Thoracic aorta (tissue), 2 donors: ENCODE data around the gene CYP19A1. TPM values are rescaled to one million over a fixed set of nuclear protein-coding genes. Genes with fewer than 3 reads are reported as not detected.

Experiments used
- ATAC-seq: fragments of 150-250 bp; one replicate; pipeline ENCODE4 v1.8.0; 2017; ENCODE audit warnings: low read depth; ENCODE audit not compliant: insufficient number of reproducible peaks, low FRiP score
- DNase-seq: peaks from one replicate; pipeline ENCODE4 v3.0.0-alpha.2; 2020; ENCODE audit warnings: low spot score
- H3K27ac ChIP-seq, 2 donors: fragments of 200-600 bp; sonication (generic); 1 replicate in 1 of 2; 2 replicates in 1 of 2; pipeline ENCODE4 v1.5.1; 2016; ENCODE audit warnings: mild to moderate bottlenecking in 2 of 2, moderate library complexity in 2 of 2
- H3K27me3 ChIP-seq: fragments of 200-600 bp; sonication (generic); replicated peaks from 2 replicates; pipeline ENCODE4 v1.6.0; 2016; ENCODE audit warnings: mild to moderate bottlenecking; ENCODE audit not compliant: insufficient read depth
- H3K36me3 ChIP-seq: fragments of 200-600 bp; sonication (generic); one replicate; pipeline ENCODE4 v1.5.1; 2016
- H3K4me1 ChIP-seq, 2 donors: fragments of 200-600 bp; sonication (generic); 1 replicate in 1 of 2; 2 replicates in 1 of 2; pipeline versions ENCODE4 v1.5.1 to v1.6.0; 2016; ENCODE audit warnings: low read depth in 2 of 2, mild to moderate bottlenecking in 1 of 2; ENCODE audit not compliant: control insufficient read depth in 1 of 2
- H3K4me3 ChIP-seq: fragments of 200-600 bp; sonication (generic); 2 replicates; pipeline ENCODE4 v1.5.1; 2016; ENCODE audit warnings: mild to moderate bottlenecking
- H3K9me3 ChIP-seq: fragments of 200-600 bp; sonication (generic); 2 replicates; pipeline ENCODE4 v1.5.1; 2016
- total RNA-seq, 2 donors: library from RNA; depleted of rRNA; stranded (reverse); fragments of >200 nt; gene quantifications; one replicate each; pipeline versions ENCODE4 v1.1.0 to v1.2.3, GENCODE V29; 2016
- TF ChIP-seq, protein P1 (sequence below): fragments of 200-600 bp; sonication (generic); IDR thresholded peaks from one replicate; pipeline ENCODE4 v1.5.1; 2019; ENCODE audit warnings: antibody characterized with exemption

CYP19A1 gene
- total RNA-seq, 2 donors from 2014 or later = 0.54 to 3.1 TPM

DNA sequence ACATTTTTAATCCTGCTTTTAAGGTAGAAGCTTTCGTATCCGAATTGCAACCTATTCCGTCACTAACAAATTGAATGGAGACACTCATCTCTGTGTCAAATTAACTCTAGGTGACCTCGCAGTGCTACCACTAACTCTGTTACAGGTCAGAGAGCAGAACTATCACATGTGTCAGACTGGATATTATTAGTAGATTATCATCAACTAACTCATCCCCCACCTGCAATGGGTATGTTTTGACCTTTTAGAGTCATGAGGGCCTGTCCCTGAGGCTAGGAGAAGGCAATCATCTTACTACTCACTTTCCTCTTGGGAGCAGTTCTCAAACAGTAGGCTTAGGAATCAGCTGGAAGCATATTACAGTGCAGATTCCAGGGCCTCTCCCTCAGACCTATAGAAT lies 5.1 kb upstream of the CYP19A1 start:
- TF ChIP-seq, protein P1, sequence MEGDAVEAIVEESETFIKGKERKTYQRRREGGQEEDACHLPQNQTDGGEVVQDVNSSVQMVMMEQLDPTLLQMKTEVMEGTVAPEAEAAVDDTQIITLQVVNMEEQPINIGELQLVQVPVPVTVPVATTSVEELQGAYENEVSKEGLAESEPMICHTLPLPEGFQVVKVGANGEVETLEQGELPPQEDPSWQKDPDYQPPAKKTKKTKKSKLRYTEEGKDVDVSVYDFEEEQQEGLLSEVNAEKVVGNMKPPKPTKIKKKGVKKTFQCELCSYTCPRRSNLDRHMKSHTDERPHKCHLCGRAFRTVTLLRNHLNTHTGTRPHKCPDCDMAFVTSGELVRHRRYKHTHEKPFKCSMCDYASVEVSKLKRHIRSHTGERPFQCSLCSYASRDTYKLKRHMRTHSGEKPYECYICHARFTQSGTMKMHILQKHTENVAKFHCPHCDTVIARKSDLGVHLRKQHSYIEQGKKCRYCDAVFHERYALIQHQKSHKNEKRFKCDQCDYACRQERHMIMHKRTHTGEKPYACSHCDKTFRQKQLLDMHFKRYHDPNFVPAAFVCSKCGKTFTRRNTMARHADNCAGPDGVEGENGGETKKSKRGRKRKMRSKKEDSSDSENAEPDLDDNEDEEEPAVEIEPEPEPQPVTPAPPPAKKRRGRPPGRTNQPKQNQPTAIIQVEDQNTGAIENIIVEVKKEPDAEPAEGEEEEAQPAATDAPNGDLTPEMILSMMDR = no peak
- DNase-seq (no peak), ATAC-seq (no peak)
- Histone ChIP-seq H3K4me3 (no peak overlapping the region), H3K9me3 (no peaks in the 10 kb centered on the region), H3K27ac (peak overlapping the region in 1 of 2 donors; percentile 20), H3K4me1 (peaks cover 19 to 63% of the 10 kb centered on the region in 2 donors), H3K27me3 (no peaks in the 10 kb centered on the region), H3K36me3 (no peaks in the 10 kb centered on the region)

DNA sequence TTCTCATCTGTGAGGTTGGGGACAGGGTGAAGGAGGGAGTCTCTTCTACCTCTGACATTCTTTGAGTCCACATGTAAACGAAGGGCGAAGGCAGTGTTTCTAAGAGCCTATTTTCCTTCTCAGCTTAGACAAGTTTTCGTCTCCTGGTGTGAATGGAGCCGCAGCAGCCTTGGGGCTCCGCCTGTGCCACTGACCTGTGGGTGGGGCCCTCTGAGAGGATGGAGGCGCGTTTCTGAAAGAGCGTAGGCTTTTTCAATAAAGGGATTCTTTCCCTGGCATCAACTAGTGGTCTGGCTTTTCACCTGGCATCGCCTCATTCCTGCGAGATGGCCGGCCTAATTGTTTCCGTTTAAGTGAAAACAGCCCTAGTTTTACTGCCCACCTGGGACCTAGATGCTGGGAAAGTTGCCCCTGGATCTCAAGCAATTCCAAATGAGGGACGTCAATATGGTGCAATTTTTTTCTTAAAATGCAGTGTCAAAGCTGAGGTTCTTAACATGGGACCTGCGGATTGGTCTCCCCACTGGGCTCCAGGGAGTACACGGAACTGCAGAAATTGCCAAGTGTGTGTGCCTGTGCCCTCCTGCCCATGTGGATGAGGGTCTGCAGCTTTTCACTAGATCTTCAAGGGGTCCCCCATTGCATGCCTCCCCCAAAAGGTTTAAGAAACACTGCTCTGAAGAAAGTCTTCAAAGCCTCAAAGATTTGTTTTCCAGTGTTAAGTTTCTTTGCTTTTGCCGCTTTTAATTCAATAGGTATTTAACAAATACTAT lies 4.0 kb upstream of the CYP19A1 start:
- peak overlapping the region; percentile 77 to 83 for H3K27ac ChIP-seq
- H3K36me3 ChIP-seq = no peaks in the 10 kb centered on the region
- peaks cover 13 to 64% of the 10 kb centered on the region in 2 donors for H3K4me1 ChIP-seq
- TF ChIP-seq, protein P1 = no peak
- H3K4me3 ChIP-seq = peak overlapping the region; percentile 77
- no peak for DNase-seq
- ATAC-seq = no peak
- no peaks in the 10 kb centered on the region for H3K9me3 ChIP-seq
- H3K27me3 ChIP-seq = no peaks in the 10 kb centered on the region

DNA sequence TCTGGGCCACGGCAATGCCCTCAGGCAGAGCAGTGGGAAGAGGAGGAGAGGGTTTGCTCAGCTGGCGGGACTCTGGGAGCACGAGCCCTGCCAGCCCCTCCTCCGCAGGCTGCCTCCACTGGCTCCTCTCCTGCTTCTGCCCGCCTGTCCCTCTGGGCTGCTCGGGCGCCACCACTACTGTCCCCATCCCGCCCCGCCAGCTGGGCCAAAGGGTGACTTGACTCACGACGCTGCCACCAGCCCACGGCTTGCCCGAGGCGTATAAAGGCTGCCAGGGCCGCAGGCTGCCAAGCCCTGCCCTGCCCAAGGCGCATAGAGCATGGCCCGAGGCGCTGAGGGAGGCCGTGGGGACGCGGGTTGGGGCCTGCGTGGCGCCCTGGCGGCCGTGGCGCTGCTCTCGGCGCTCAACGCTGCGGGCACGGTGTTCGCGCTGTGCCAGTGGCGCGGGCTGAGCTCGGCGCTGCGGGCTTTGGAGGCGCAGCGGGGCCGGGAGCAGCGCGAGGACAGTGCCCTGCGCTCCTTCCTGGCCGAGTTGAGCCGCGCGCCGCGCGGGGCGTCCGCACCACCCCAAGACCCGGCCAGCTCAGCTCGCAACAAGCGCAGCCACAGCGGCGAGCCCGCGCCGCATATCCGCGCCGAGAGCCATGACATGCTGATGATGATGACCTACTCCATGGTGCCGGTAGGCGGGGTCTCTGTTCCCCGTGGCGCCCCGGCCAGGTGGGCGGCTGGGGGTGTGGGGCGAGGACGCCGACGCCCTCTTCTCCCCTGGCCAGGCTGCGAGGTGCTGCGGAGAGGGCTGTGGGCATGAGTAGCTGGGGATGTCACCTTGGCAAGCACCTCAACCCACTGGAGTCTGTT lies 3.2 kb upstream of the CYP19A1 start, which contains the start of gene GLDN:
TSS of gene GLDN (plus strand) at position 290 of the 861 bp plus-strand sequence. CDS start at position 320, 30 bp downstream.
- ATAC-seq (peak; percentile 34), DNase-seq (peak; percentile 57)
- H3K27ac ChIP-seq = peak within 1 kb of the TSS; percentile 77 to 83
- peak within 1 kb of the TSS; percentile 77 for H3K4me3 ChIP-seq
- no peaks in the 10 kb centered on the region for H3K27me3 ChIP-seq
- H3K36me3 ChIP-seq = no peaks in the 10 kb centered on the region
- TF ChIP-seq, protein P1 = no peak
- no peaks in the 10 kb centered on the region for H3K9me3 ChIP-seq
- H3K4me1 ChIP-seq = peaks cover 14 to 68% of the 10 kb centered on the region in 2 donors

DNA sequence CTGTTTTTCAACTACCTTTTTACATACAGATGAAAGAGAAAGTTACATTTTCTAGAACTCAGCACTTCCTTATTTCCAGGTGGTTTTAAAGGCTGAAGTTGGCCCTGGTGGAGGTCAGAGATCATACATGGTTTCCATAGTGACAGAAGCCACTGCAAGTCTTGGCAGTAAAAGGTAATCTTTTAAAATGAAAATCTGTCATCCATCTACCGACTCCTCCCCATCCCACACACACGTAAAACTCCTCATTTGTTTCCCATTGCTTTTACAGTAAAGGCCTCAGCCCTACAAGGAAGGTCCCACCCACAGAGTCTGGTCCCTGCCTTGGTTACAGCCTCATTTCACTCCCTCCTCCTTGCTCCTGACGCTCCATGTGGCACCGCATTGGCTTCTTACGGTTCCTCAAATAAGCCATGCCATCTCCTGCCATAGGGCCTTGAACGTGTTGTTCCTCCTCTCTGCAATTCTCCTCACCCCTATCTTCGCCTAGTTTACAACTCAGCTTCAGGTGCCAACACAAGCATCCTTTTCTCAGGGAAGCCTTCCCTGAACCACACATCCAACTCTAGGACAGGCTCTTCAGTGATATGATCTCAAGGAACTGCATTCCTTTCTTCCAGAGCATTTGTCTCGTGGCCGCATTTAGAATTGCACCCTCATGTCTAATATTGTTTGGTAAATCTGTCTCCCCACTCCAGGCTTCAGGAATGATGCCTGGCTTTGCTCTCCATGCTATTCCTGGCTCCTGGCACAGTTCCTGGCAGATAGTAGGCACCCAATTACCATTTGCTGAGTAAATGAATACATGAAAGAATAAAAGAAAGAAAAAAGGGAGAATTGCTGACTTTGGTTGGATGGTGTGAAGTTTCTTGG lies 2.6 kb downstream of the CYP19A1 start:
- Histone ChIP-seq H3K4me1 (peaks cover 30 to 63% of the 10 kb centered on the region in 2 donors), H3K27me3 (no peaks in the 10 kb centered on the region), H3K27ac (peak overlapping the region; percentile 62 to 72), H3K36me3 (no peaks in the 10 kb centered on the region), H3K4me3 (no peak overlapping the region), H3K9me3 (no peaks in the 10 kb centered on the region)
- DNase-seq (no peak), ATAC-seq (peak; percentile 40)
- TF ChIP-seq, protein P1 = peak; percentile 43
